GM10266 (cell line): ENCODE data around the gene PGGT1B.
"Not testable (repeated sequence)": the region's sequence is repeated elsewhere in the genome, so short reads cannot be mapped to it uniquely, and the experiment has no call there.

ENCODE experiments used
- DNase-seq: peaks from one replicate; pipeline ENCODE4 v3.0.0; 2012; ENCODE audit errors: extremely low spot score
- CTCF ChIP-seq: IDR thresholded peaks from 2 replicates; pipeline ENCODE4 v1.5.1; 2012; ENCODE audit warnings: mild to moderate bottlenecking, low read depth; ENCODE audit not compliant: control insufficient read depth, insufficient read depth; ENCODE audit errors: missing control alignments

Gene PGGT1B

GRCh38 chr5:115260248-115260647 lies 2.4 kb downstream of the PGGT1B start:
- no peak for TF ChIP-seq CTCF

GRCh38 chr5:115257981-115258380 lies 4.7 kb downstream of the PGGT1B start:
- no peak for TF ChIP-seq CTCF
- no peak for DNase-seq

More at GRCh38 chr5:115260248-115260647, 2.4 kb downstream of the PGGT1B start:
- no peak for DNase-seq

DNA sequence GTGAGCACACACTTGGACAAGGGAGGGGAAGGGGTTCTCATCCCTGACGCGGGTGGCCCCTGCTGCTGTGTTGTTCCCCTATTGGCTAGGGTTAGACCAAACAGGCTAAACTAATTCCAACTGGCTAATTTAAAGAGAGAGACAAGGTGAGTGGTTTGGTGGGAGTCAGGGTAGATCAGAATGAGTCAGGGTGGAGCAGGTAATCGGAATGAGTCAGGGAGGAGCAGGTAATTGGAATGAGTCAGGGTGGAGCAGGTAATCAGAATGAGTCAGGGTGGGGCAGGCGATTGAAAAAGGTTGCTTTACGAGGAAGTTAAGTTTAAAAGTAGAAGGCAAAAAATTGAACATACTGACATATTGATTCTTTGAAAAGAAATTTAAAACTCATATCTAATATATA lies 13.3 kb downstream of the PGGT1B start:
- not testable (repeated sequence) for DNase-seq

DNA sequence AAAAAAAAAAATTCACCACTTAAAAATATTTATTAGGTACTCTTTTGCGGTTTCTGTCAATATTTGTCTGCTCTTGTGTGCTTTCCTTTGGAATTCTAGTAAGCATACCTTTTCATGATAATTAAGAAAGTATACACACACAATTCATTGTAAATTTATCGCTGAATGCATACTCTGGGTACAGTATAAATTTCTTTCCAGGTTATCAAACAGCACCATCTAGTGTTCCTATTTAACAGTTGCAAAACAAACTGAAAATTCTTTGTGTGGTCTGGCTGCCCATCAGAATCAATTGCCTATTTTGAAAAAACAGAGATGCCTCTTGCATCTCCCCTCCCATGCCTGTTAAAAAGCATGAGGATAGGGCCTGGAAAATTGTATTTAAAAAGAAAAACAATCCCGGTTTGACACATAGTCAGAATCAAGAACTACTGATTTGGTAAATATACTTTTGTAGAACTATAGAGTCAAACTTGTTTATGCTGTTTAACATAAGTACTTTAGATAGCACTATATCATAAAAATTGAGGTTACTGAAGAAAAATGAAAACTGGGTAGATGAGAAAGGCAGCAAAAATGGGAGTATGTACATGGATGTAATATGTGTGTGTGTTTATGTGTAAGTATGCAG lies 16.2 kb downstream of the PGGT1B start:
- DNase-seq = peak; percentile 27
- TF ChIP-seq CTCF = peak; percentile 52

DNA sequence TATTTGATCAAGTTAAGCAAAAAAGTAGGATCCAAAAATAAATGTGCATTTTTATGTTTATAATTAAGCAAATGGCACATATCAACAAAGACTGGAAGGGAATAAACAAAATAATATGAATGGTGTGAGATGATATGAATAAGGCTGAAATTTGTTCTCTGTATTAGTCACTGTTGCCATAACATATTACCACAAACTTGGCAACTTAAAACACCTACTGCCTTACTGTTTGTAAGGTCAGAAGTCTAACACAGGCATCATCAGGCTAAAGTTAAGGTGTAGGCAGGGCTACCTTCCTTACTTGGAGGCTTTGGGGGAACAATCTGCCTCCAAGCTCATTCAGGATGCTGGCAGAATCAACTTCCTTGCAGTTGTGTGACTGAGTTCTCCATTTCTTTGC lies 19.3 kb downstream of the PGGT1B start:
- TF ChIP-seq CTCF = no peak
- DNase-seq = no peak

DNA sequence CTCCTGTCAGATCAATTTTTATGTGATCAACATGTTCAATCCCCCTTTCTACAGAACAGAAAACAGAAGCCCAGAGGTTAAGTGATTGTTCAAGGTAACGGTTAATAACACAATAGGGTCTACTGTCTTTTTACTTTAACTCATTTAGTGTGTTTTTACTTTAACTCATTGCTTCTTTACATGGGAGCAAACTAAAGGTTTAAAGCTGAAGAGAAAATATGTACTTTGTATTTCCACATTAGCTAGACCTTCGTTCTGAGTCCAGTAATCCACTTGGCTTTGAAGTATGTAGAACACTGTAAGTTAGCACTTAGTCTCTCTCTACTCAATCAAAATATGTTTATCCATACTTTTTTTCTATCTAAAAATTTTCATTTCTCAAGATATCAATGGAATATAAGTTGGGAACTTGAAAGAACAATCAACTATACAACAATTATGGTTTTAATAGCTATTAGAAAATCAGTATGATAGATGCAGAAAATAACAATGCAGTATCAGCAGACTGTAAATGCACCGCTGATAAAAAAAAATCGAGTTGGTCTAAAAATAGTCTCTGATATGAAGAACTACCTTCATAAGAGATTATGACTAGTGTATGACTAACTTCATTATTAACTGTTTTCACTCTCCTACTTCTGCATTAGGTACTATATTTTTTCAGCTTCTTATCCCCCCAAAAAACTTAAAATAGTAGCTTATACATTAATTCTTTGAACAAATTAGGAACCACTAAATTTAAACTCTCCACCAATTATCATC lies 20.6 kb downstream of the PGGT1B start:
- no peak for DNase-seq
- no peak for TF ChIP-seq CTCF

DNA sequence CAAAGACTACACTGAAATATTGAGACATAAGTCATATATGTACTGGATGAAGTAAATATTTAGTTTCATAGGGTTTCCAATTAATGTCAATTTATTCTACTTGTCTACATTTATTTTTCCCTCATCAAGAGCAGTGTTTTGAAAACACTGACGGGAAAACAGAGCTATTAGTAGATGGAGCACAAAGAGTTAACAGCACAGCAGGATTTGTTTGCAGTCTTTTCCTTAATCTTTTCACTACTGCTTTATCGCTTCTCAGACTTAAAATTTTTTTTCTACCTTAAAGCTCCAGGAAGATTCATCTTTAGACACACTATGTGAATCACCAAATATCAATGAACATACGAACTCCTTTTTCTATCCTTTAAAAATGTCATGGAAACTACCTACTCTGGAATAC lies 25.6 kb downstream of the PGGT1B start:
- no peak for DNase-seq
- TF ChIP-seq CTCF = no peak
